NCI-H1048 (cell line): ENCODE data around the gene TBX2.
"Not testable (repeated sequence)": the region's sequence is repeated elsewhere in the genome, so short reads cannot be mapped to it uniquely, and the experiment has no call there.

ENCODE experiments used
- DNase-seq: peaks from one replicate; lab custom pipeline; 2025; lab: John Stamatoyannopoulos, UW

Gene TBX2

DNA sequence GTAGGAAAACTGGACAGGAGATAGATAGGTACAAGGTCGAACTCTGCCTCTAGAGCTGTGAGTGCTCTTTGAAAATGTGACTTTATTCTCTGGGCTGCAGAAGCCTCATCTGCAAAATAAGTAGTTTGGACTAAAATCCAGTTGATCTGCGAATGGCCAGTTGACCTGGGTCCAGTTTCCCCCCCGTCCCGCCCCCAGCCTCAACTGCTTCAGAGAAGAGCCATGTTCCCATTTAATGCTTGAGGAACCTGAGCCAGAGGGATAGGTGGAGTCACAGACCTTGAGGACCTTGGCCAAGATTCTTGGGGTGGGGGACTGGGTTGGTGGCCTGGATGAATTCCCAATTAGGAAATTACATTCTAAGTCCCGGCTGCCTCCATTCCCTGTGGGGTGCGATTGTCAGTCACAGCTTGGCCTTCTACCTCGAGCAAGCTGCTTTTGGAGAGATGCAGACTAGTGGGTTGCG lies 14.1 kb downstream of the TBX2 start:
- DNase-seq = no peak

GRCh38 chr17:61414141-61414935 lies 14.7 kb downstream of the TBX2 start:
- no peak for DNase-seq

DNA sequence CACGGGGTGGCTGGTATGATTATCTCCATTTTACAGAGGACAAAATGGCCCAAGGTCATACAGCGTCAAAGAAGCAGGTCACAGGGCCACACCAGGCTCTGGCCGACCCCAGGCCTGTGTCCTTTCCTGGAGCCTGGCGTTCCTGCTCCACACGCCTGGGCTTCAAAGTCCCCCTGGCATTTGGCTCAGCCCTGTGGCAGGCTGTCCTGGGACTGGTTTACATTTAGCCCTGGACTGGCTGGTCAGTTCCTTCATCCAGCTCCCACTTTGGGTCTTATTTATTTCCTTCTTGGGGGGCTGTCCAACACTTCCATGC lies 15.3 kb downstream of the TBX2 start:
- no peak for DNase-seq

GRCh38 chr17:61415374-61416210 lies 15.9 kb downstream of the TBX2 start:
- DNase-seq = no peak

DNA sequence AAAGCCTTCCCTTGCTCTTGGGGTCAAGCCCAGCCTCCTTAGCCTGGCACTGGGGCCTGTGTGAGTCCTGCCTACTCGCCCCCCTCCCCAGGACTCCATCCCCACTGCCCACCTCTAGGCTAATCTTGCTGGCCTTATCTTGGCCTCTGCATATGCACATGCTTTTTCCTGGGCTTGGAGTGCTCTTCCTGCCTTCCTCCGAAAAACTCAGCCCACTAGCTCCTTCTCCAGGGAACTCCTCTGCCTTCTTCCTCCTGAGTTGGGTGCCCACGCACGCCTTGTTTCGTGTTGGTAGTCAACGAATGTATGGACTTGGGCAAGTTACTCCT lies 16.5 kb downstream of the TBX2 start:
- no peak for DNase-seq

DNA sequence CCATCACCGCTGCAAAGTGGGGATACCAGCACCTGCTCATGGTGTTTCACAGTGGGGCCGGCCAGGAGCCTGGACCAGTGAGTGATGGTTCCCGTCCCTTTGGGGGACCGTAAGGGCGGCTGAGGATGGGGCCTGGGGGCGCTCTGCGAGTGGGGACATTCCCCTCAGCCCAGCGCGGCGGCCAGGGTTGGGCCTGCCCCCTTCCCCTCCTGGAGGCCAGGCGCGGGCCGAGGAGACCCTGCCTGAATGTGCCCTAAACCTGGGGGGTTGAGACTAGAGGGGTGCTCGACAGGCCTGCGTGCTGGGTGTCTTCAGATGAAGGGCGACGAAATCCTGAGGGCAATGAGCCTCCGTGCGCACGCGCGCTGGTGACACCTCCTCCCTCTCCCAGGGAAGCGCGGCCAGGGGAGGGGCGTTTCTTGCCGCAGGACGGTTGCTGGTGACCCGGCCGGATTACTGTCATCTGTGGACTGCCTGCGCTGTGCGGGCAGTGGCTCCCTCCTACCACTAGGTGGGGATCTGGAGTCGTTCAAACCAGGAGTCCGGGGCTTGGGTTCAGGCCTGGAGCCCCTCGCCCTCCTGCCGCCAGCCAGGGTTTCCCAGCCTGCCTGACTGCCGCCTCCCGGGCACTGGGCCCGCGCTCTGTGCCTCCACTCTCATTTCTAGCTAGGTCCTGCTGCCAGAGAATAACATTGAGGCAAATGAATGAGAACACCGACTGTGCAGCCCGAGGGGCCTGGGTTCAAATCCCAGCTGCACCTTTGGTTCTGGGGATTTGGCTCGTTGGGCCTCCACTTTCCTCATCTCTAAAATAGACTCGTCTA lies 17.1 kb downstream of the TBX2 start:
- DNase-seq = no peak

DNA sequence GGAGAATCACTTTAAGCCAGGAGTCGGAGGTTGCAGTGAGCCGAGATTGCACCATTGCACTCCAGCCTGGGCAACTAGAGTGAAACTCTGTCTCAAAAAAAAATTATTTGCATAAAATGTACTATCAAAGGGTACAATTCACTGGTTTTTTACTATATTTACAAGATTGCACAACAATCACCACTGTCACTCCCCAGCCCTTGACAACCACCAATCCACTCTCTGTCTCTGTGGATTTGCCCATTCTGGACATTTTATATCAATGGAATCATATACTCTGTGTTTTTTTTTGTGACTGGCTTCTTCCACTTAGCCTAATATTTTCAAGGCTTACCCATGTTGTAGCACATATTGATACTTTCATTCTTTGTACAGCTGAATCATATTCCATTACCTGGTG lies 18.8 kb downstream of the TBX2 start:
- no peak for DNase-seq

GRCh38 chr17:61419496-61420046 lies 19.9 kb downstream of the TBX2 start:
- no peak for DNase-seq

DNA sequence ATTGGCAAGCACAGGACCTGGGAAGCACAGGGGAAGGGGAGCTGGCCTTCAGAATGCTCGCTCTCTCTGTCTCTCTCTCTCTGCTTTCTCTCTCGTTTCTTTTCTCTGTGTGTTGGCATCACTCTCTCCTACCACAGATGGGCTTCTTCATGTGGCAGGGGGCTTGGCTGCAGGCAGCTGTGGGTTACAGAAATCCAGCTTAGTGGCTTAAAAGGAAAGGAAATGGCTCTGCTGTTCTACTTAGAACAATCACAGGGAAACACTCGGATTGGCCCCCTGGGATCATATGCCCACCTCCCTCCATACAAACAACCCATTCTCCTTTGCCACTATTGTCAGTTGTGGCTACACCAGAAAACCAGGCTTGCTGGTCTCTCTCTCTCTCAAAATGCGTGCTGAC lies 20.4 kb downstream of the TBX2 start:
- DNase-seq = no peak

DNA sequence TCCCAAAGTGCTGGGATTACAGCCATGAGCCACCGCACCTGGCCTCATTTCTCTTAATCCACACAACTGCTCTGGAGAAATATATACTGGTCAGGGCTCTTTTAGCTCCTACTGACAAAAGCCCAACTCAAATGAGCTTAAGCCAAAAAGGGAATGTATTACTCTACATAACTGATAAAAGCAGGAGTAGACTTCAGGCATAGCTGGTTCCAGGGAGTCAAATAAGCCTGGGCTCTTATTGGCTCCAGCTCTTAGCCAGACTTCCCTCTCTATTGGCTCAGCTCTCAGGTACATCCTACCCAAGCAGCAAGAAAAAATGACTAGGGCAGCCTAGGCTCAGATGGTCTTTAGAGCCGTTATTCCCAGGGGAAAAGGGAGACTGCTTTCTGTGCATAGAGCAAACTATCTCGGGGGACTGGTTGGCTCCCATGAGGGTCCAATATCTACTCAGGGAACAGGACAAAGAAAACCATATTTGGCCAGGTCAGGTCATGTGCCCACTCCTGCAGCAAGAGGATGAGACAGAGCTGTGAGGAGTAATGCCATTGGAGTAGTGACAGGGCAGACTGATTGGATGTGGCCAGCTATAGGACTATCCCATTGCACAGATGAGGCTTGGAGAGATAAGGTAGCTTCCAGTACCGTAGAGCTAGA lies 21.2 kb downstream of the TBX2 start:
- no peak for DNase-seq

DNA sequence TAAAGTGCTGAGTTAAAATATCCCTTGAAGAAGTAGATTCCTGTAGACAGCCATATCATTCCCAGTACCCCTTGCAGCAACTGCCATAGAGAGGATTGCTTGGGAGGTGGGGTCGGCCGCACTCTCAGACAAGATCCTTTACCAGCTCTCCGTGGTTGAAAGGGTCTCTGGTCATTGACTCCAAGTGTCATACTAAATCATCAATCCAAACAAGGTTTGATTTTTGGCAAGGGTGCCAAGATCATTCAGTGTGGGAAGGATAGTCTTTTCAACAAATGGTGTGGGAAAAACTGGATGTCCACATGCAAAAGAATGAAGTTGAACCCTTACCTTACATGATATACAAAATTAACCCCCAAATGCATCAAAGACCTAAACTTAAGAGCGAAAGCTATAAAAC lies 21.8 kb downstream of the TBX2 start:
- DNase-seq = no peak

DNA sequence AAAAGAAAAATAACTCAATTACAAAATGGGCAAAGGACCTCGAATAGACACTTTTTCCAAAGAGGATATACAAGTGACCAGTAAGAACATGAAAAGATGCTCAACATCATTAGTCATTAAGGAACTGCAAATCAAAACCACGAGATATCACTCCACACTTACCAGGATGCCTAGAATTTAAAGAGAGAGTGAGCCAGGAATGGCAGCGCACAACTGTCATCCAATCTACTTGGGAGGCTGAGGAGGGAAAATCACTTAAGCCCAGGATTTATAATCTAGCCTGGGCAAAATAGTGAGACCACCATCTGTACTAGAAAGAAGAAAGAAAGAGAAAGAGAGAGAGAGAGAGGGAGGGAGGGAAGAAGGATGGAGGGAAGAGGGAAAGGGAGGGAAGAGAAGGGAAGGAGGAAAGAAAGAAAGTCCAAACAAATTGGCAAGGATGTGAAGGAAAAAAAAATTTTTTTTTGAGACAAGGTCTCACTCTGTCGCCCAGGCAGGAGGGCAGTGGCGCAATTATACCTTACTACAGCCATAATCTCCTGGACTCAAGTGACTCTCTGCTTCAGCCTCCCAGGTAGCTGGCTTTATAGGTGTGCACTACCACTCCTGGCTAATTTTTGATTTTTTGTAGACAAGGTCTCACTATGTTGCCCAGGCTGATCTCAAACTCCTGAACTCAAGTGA lies 22.6 kb downstream of the TBX2 start:
- DNase-seq = no peak

GRCh38 chr17:61422869-61423268 lies 23.2 kb downstream of the TBX2 start:
- DNase-seq = no peak

GRCh38 chr17:61423967-61424649 lies 24.5 kb downstream of the TBX2 start:
- DNase-seq = no peak

GRCh38 chr17:61425682-61426481 lies 26.2 kb downstream of the TBX2 start:
- no peak for DNase-seq

DNA sequence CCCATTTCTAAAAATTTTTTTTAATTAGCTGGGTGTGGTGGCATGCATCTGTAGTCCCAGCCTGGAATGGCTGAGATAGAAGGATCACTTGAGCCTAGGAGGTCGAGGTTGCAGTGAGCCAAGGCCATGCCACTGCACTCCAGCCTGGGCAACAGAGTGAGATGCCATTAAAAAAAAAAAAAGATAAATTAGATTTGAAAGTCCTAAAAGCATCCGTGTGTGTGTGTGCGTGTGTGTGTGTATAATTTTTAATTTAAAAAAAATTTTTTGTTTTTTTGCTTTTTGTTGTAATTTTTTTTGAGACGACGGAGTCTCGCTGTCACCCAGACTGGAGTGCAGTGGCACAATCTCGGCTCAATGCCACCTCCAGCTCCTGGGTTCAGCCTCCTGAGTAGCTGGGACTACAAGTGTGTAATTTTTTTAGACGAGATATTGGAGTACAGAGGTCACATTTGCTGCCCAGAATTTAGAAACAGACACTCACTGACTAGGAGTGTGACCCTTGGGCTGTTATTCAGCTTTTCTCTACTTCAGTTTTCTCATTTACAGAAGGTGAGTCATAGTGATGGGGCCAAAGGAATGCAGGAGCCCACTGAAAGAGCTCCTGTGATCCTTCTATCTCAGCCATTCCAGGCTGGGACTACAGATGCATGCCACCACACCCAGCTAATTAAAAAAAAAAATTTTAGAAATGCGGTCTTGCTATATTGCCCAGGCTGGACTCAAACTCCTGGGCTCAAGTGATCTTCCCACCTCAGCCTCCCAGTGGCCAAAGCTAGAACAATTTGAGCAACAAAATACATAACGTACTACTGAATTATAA lies 27.1 kb downstream of the TBX2 start:
- no peak for DNase-seq

GRCh38 chr17:61427567-61427966 lies 27.9 kb downstream of the TBX2 start:
- DNase-seq = no peak

DNA sequence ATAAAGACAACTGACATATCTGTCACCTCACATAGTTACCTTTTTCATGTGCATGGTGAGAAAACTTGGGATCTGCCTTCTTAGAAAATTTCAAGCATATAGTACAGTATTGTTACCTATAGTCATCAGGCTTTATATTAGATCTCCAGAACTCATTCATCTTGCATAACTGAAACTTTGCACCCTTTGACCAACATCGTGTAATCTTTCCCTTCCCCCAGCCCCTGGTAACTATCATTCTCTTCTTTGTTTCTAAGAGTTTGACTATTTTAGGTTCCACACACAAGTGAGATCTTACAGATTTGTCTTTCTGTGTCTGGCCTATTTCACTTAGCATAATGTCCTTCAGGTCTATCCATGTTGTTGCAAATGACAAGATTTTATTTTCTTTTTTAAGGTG lies 29.6 kb downstream of the TBX2 start:
- no peak for DNase-seq

DNA sequence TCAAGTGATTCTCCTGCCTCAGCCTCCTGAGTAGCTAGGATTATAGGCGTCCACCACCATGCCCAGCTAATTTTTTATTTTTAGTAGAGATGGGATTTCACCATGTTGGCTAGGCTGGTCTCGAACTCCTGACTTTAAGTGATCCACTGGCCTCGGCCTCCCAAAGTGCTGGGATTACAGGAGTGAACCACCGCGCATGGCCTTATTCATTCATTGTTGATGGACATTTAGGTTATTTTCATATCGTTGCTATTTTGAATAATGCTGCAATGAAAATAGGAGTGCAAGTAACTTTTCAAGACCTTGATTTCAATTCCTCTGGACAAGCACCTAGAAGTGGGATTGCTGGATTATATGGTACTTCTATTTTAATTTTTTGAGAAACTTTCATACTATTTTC lies 30.2 kb downstream of the TBX2 start:
- not testable (repeated sequence) for DNase-seq
